Kidney (tissue), 14 donors: ENCODE measurements around the gene CUX1. TPM values are rescaled to one million over a fixed set of nuclear protein-coding genes. Genes with fewer than 3 reads are reported as not detected.
A peak's percentile ranks its signal among the peaks of the same experiment; 100 is the strongest.

Source experiments
- DNase-seq, 5 donors: peaks; one replicate each; pipeline ENCODE4 v3.0.0-alpha.2; 2013 to 2020
- FAIRE-seq: peaks from 2 replicates; lab custom pipeline; 2012; peaks lifted over from hg19 to GRCh38; lab: Jason Lieb, UNC
- H3K27ac ChIP-seq, 2 donors: one replicate each; pipeline ENCODE4 v1.7.0; 2013; ENCODE audit warnings: low read depth in 2 of 2, low read length in 2 of 2, inconsistent platforms in 1 of 2
- H3K27me3 ChIP-seq: one replicate; pipeline ENCODE4 v1.7.1; 2013; ENCODE audit warnings: low read length, inconsistent platforms; ENCODE audit not compliant: control insufficient read depth, insufficient read depth
- H3K36me3 ChIP-seq, 3 donors: one replicate each; pipeline versions ENCODE4 v1.7.0 to v1.7.1; 2013; ENCODE audit warnings: low read length in 3 of 3, control low read depth in 1 of 3, inconsistent platforms in 1 of 3; ENCODE audit not compliant: insufficient read depth in 3 of 3, control insufficient read depth in 2 of 3
- H3K4me1 ChIP-seq, 3 donors: one replicate each; pipeline versions ENCODE4 v1.7.0 to v1.7.1; 2013; ENCODE audit warnings: low read length in 3 of 3, inconsistent platforms in 1 of 3, low read depth in 1 of 3; ENCODE audit not compliant: control insufficient read depth in 2 of 3, insufficient read depth in 2 of 3
- H3K4me3 ChIP-seq, 3 donors: one replicate each; pipeline versions ENCODE4 v1.7.0 to v1.8.1; 2013; ENCODE audit warnings: low read length in 3 of 3, control low read depth in 1 of 3, inconsistent platforms in 1 of 3
- H3K9ac ChIP-seq, 3 donors: one replicate each; pipeline versions ENCODE4 v1.7.0 to v1.7.1; 2013; ENCODE audit warnings: low read length in 3 of 3, control low read depth in 1 of 3, inconsistent platforms in 1 of 3
- H3K9me3 ChIP-seq, 3 donors: one replicate each; pipeline versions ENCODE4 v1.7.0 to v1.7.1; 2013; ENCODE audit warnings: low read length in 3 of 3, control low read depth in 1 of 3, inconsistent platforms in 1 of 3; ENCODE audit not compliant: control insufficient read depth in 2 of 3, insufficient read depth in 1 of 3
- intact Hi-C: fragments of 100-400 bp; cut with DNase I; formaldehyde crosslinking; loops from one replicate; pipeline ENCODE4 v1.11.1; 2022
- polyA plus RNA-seq: library from polyadenylated mRNA; stranded (reverse); fragments of 350-450 nt; fragmentation: Illumina TruSeq; extraction: RNeasy Lipid Tissue Mini Kit (QIAGEN cat#74804); gene quantifications from one replicate; pipeline ENCODE4 v1.2.3, GENCODE V29; 2014; ENCODE audit warnings: low read depth, low replicate concordance; ENCODE audit not compliant: insufficient read depth
- total RNA-seq: library from RNA; stranded (reverse); fragmentation: NEBNext Ultra II Directional; extraction: Animal tissue kit (Norgen Biotek cat#: 25700); gene quantifications from one replicate; pipeline ENCODE4 v1.2.1, GENCODE V29; 2021
- TF ChIP-seq, protein P1 (sequence below): IDR thresholded peaks from 3 replicates; pipeline ENCODE4 v1.5.1; 2012; ENCODE audit warnings: mild to moderate bottlenecking, moderate library complexity, borderline replicate concordance; ENCODE audit not compliant: insufficient read depth; ENCODE audit errors: extremely low read depth
- donor health status: control.
- donor health status: control.
- donor health status: control.
- donor health status: control.
- donor health status: control.
- donor health status: DM: yes; HTN: yes; CAD: no.
- donor health status: Normal renal cell carcinoma (clear cell type).

Gene CUX1
- total and polyA plus RNA-seq, 2 donors from 2014 or later = 71.4 to 126 TPM

DNA sequence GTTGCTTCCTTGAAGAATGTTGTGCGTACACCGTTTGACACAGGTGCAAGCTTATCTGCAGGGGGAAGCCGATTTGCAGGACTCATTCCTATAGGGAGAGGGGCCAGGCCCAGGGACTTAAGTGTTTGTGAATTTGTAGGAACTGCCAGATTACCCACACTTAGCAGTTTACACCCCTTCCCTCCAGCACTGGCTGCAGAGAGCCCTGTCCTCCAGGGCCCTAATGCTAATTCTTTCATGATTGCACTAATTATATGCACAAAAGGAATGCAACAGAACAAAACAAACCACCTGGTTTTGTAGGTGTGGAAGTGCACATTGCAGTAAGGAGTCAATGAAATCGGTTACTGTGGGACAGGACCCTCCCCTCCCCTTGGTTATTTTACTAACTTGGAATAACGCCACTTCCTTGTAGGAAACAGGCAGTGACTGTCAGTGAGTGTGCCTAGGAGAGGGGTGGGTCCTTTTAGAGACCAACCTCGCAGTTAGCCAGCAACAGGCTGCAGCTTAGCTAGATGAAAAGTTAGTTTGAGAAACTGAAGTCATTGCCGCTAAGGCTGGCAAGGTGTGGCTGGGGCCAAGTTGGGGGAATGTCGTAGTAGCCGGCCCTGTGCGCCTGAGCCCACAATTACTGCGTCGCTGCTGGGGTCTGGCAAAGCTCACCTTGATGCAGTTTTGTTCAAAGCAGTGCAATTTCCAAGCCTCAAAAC, 60.6 kb downstream of the CUX1 start:
- DNase-seq = no peak
- Histone ChIP-seq H3K4me1 (peaks cover 6 to 21% (median 11%) of the 10 kb centered on the region in 3 donors), H3K9me3 (no peaks in the 10 kb centered on the region), H3K27ac (peak overlapping the region in 1 of 2 donors; percentile 51), H3K27me3 (no peaks in the 10 kb centered on the region), H3K36me3 (no peaks in the 10 kb centered on the region), H3K4me3 (no peak overlapping the region), H3K9ac (no peak overlapping the region)
- no peak for FAIRE-seq
- intact Hi-C loops = no loop called here
- TF ChIP-seq, protein P1, sequence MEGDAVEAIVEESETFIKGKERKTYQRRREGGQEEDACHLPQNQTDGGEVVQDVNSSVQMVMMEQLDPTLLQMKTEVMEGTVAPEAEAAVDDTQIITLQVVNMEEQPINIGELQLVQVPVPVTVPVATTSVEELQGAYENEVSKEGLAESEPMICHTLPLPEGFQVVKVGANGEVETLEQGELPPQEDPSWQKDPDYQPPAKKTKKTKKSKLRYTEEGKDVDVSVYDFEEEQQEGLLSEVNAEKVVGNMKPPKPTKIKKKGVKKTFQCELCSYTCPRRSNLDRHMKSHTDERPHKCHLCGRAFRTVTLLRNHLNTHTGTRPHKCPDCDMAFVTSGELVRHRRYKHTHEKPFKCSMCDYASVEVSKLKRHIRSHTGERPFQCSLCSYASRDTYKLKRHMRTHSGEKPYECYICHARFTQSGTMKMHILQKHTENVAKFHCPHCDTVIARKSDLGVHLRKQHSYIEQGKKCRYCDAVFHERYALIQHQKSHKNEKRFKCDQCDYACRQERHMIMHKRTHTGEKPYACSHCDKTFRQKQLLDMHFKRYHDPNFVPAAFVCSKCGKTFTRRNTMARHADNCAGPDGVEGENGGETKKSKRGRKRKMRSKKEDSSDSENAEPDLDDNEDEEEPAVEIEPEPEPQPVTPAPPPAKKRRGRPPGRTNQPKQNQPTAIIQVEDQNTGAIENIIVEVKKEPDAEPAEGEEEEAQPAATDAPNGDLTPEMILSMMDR = no peak

DNA sequence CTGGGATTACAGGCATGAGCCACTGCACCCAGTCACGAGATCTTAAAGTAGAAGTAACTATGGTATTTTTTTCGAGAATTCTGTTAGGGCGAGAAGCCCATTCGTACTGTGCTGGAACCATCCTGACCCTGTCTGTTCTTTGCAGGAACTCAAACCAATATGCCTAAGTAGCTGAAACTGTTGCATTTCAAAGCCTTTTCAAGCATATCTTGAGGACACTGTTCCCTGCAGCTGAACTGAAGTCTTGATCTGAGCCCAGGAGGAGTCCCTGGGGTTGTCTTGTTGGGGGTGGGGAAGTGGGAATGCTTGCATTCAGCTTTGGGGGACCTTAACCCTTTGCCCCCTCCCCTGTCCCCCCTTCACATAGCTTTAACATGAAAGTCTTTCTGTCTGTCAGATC, 61.5 kb downstream of the CUX1 start:
- Histone ChIP-seq H3K9ac (no peak overlapping the region), H3K27me3 (no peaks in the 10 kb centered on the region), H3K36me3 (no peaks in the 10 kb centered on the region), H3K4me1 (peaks cover 6 to 24% (median 11%) of the 10 kb centered on the region in 3 donors), H3K4me3 (no peak overlapping the region), H3K27ac (no peak overlapping the region), H3K9me3 (no peaks in the 10 kb centered on the region)
- DNase-seq = no peak
- FAIRE-seq = no peak
- TF ChIP-seq, protein P1 = no peak
- intact Hi-C loops = no loop called here

DNA sequence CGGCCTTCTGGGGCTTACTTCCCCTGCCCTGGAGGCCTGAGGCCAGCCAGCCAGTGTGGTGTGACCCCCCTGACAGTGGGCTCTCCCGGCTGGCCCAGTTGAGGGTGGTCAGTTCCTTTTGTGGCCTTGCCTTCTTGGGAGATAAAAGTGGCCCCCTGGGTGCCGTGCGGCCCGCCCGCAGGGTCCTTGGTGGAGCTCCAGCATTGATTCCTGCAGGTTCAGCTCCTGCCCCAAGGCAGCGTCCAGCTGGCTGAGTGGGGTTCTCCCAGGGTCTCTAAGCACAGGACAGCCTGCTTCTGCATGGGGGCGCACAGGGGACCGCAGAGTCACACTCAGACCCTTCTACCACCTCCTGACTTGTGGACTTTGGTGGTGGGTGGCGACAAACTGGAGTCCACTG, 62.1 kb downstream of the CUX1 start:
- H3K9ac ChIP-seq = no peak overlapping the region
- TF ChIP-seq, protein P1 = no peak
- intact Hi-C loops = no loop called here
- FAIRE-seq (no peak), DNase-seq (no peak)
- H3K4me1 ChIP-seq = peaks cover 6 to 24% (median 11%) of the 10 kb centered on the region in 3 donors
- no peaks in the 10 kb centered on the region for H3K27me3 ChIP-seq
- H3K9me3 ChIP-seq = no peaks in the 10 kb centered on the region
- H3K4me3 ChIP-seq = no peak overlapping the region
- H3K36me3 ChIP-seq = no peaks in the 10 kb centered on the region
- H3K27ac ChIP-seq = no peak overlapping the region
